ENCODE data around the gene CCSER2.

CCSER2 gene

DNA sequence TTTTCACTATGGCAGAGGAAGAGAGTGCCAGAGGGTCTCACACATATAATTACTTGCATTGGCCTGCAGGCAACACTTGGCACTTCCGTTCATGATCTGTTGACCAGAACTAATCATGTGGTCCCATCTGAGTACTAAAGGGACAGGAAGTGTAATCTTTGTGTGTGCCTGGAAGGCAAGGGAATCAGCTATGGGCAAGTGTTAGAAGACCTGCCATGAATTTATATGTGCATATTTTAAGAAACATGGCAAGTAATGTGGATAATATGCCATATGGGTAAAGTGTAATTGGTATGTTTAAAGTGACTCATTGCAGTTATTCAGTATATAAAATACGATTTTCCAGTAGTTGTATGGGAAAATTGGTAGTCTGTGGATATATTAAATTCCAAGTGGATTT lies 46.1 kb downstream of the CCSER2 start:
- TF ChIP-seq CTCF (IDR thresholded peaks at IDR 0.05; ENCODE audit: control insufficient read depth, insufficient read depth, low read depth, low read length, missing control alignments): no peak
- H3K4me3 ChIP-seq (ENCODE audit: control insufficient read depth, low read depth, low read length): no peak overlapping the region
- DNase-seq (ENCODE audit: low read depth): no peak

DNA sequence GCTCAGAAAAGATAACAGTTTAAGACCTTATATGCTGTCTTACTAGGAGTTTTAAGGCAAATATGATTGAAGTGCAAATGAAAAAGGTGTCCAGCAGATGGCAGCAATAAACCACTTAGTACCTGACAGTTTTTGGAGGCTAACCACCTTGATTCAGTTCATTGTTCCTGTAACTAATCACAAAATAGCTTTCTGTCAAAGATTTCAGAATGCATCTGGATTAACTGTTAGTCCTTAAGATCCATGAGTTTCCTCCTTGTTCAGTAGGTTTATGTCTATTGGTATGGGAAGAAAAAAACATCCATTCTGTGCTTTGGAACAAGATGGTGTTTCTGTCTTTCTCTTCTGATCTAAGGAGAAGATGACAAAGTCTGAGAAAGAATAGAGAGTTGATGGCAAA lies 46.6 kb downstream of the CCSER2 start:
- peak; percentile 20 for DNase-seq (ENCODE audit: low read depth)
- H3K4me3 ChIP-seq (ENCODE audit: control insufficient read depth, low read depth, low read length): no peak overlapping the region
- TF ChIP-seq CTCF (IDR thresholded peaks at IDR 0.05; ENCODE audit: control insufficient read depth, insufficient read depth, low read depth, low read length, missing control alignments): peak; percentile 63

DNA sequence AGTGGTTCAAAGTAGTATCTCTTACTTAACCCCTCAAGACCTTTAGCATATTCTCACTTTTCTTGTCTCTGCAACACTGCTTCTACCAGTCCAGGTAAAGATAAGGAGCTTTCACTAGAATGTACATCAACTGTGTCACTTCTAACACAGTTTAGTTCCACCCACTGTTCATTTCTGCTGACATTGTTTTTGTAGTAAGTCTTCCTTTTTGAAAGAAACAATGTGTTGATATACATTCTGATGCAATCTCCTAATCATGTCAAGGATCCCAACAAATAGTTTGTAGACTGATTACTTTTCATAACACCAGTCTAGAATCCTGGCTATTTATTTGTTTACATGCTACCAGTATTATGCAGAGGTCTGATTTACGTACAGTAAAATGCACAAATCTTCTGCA lies 47.5 kb downstream of the CCSER2 start:
- TF ChIP-seq CTCF (IDR thresholded peaks at IDR 0.05; ENCODE audit: control insufficient read depth, insufficient read depth, low read depth, low read length, missing control alignments): no peak
- H3K4me3 ChIP-seq (ENCODE audit: control insufficient read depth, low read depth, low read length): no peak overlapping the region
- DNase-seq (ENCODE audit: low read depth): no peak

DNA sequence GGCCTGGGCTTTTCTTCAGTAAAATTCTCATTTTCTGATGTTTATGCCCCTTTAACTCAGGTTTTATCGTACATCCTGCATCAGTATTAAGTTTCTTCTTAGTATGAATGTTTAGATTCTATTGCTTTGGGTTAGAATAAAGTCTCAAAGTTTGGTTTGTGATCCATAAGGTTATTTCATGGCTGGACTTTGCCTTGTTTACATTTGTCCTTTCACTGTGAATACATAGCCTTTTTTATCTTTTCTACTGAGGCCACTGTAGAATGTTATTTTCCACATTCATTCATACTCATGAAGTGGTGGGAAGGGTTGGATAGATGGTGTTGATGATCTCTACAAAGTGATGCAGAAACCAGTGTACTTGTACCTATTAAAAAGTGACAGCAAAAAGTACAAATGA lies 59.8 kb downstream of the CCSER2 start:
- no peak overlapping the region for H3K4me3 ChIP-seq (ENCODE audit: control insufficient read depth, low read depth, low read length)
- no peak for DNase-seq (ENCODE audit: low read depth)
- TF ChIP-seq CTCF (IDR thresholded peaks at IDR 0.05; ENCODE audit: control insufficient read depth, insufficient read depth, low read depth, low read length, missing control alignments): no peak

DNA sequence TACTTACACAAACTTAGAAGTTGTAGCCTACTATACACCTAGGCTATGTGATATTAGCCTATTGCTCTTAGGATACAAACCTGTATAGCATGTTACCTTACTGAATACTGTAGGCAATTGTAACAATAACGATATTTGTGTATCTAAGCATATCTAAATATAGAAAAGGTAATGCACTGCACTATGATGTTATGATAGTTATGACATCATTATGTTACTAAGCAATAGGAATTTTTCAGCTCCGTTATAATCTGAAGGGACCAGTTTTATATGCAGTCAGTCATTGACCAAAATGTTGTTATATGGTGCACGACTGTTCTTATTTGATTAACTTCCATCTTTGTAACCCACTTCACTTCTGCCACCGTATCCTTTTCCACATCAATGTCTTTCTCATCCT lies 62.0 kb downstream of the CCSER2 start:
- H3K4me3 ChIP-seq (ENCODE audit: control insufficient read depth, low read depth, low read length): no peak overlapping the region
- DNase-seq (ENCODE audit: low read depth): no peak
- TF ChIP-seq CTCF (IDR thresholded peaks at IDR 0.05; ENCODE audit: control insufficient read depth, insufficient read depth, low read depth, low read length, missing control alignments): no peak

- no peak for DNase-seq (ENCODE audit: low read depth)
- TF ChIP-seq CTCF (IDR thresholded peaks at IDR 0.05; ENCODE audit: control insufficient read depth, insufficient read depth, low read depth, low read length, missing control alignments): no peak
- H3K4me3 ChIP-seq (ENCODE audit: control insufficient read depth, low read depth, low read length): no peak overlapping the region
Measured at GRCh38 chr10:84391326-84391725, 62.9 kb downstream of the CCSER2 start.

- no peak for DNase-seq (ENCODE audit: low read depth)
- no peak for TF ChIP-seq CTCF (IDR thresholded peaks at IDR 0.05; ENCODE audit: control insufficient read depth, insufficient read depth, low read depth, low read length, missing control alignments)
- H3K4me3 ChIP-seq (ENCODE audit: control insufficient read depth, low read depth, low read length): no peak overlapping the region
Measured at GRCh38 chr10:84392181-84392580, 63.8 kb downstream of the CCSER2 start.
